Liver (tissue), 9 donors: ENCODE data around the gene CHRNA4. TPM values are rescaled to one million over a fixed set of nuclear protein-coding genes. Genes with fewer than 3 reads are reported as not detected.

ENCODE experiments used
- DNase-seq: peaks from one replicate; pipeline ENCODE4 v3.0.0-alpha.2; 2017; ENCODE audit warnings: low spot score
- H3K27ac ChIP-seq, 2 donors: one replicate each; pipeline ENCODE4 v1.7.0; 2013; ENCODE audit warnings: inconsistent platforms in 2 of 2, low read length in 2 of 2, control low read depth in 1 of 2, low read depth in 1 of 2, mild to moderate bottlenecking in 1 of 2
- H3K27me3 ChIP-seq, 4 donors: one replicate each; pipeline versions ENCODE4 v1.6.1 to v1.7.0; 2013; ENCODE audit warnings: low read length in 3 of 4, inconsistent platforms in 1 of 4, mild to moderate bottlenecking in 1 of 4, moderate library complexity in 1 of 4; ENCODE audit not compliant: control insufficient read depth in 4 of 4, insufficient read depth in 4 of 4
- H3K36me3 ChIP-seq, 4 donors: one replicate each; pipeline versions ENCODE4 v1.6.1 to v1.7.0; 2013; ENCODE audit warnings: low read length in 3 of 4, mild to moderate bottlenecking in 3 of 4, low read depth in 1 of 4, moderate library complexity in 1 of 4; ENCODE audit not compliant: control insufficient read depth in 4 of 4, insufficient read depth in 3 of 4
- H3K4me1 ChIP-seq, 4 donors: one replicate each; pipeline versions ENCODE4 v1.6.1 to v1.7.0; 2013; ENCODE audit warnings: low read length in 3 of 4, mild to moderate bottlenecking in 3 of 4, moderate library complexity in 1 of 4; ENCODE audit not compliant: control insufficient read depth in 4 of 4, insufficient read depth in 4 of 4
- H3K4me3 ChIP-seq, 3 donors: one replicate each; pipeline versions ENCODE4 v1.6.1 to v1.7.0; 2013; ENCODE audit warnings: low read length in 3 of 3, control low read depth in 1 of 3, low read depth in 1 of 3, mild to moderate bottlenecking in 1 of 3
- H3K9ac ChIP-seq, 2 donors: one replicate each; pipeline ENCODE4 v1.7.0; 2013; ENCODE audit warnings: low read length in 2 of 2, mild to moderate bottlenecking in 2 of 2, moderate library complexity in 2 of 2, control low read depth in 1 of 2, low read depth in 1 of 2
- H3K9me3 ChIP-seq, 4 donors: one replicate each; pipeline versions ENCODE4 v1.6.1 to v1.7.0; 2013; ENCODE audit warnings: low read length in 3 of 4; ENCODE audit not compliant: control insufficient read depth in 4 of 4
- CTCF ChIP-seq: fragments of 150-350 bp; IDR thresholded peaks from 2 replicates; pipeline ENCODE4 v1.5.1; 2017; ENCODE audit warnings: improper control_type of control experiment, low read depth, low read length; ENCODE audit not compliant: missing input control
- FOXA1 ChIP-seq: IDR thresholded peaks from 2 replicates; pipeline ENCODE4 v1.6.1; 2016; ENCODE audit warnings: antibody characterized with exemption
- FOXA2 ChIP-seq: IDR thresholded peaks from 2 replicates; pipeline ENCODE4 v1.6.1; 2016; ENCODE audit warnings: antibody characterized with exemption
- GABPA ChIP-seq, 2 donors: IDR thresholded peaks in 1 of 2; conservative IDR thresholded peaks in 1 of 2; 2 replicates each; pipeline ENCODE4 v1.6.1; 2016; ENCODE audit warnings: antibody characterized with exemption in 2 of 2, mild to moderate bottlenecking in 1 of 2, moderate library complexity in 1 of 2
- HNF4A ChIP-seq, 2 donors: conservative IDR thresholded peaks; 2 replicates each; pipeline ENCODE4 v1.6.1; 2016; ENCODE audit warnings: antibody characterized with exemption in 2 of 2, mild to moderate bottlenecking in 2 of 2
- HNF4G ChIP-seq: IDR thresholded peaks from 2 replicates; pipeline ENCODE4 v1.6.1; 2016; ENCODE audit warnings: antibody characterized with exemption
- NR2F2 ChIP-seq: IDR thresholded peaks from 2 replicates; pipeline ENCODE4 v1.6.1; 2016; ENCODE audit warnings: antibody characterized with exemption
- RAD21 ChIP-seq, 2 donors: IDR thresholded peaks; 2 replicates each; pipeline ENCODE4 v1.6.1; 2016; ENCODE audit warnings: antibody characterized with exemption in 2 of 2, mild to moderate bottlenecking in 2 of 2
- RXRA ChIP-seq, 2 donors: IDR thresholded peaks; 2 replicates each; pipeline ENCODE4 v1.6.1; 2017 to 2018; ENCODE audit warnings: antibody characterized with exemption in 2 of 2, mild to moderate bottlenecking in 1 of 2
- TAF1 ChIP-seq: conservative IDR thresholded peaks from 2 replicates; pipeline ENCODE4 v1.6.1; 2016; ENCODE audit warnings: antibody characterized with exemption, mild to moderate bottlenecking
- YY1 ChIP-seq: IDR thresholded peaks from 2 replicates; pipeline ENCODE4 v1.6.1; 2016; ENCODE audit warnings: antibody characterized with exemption, mild to moderate bottlenecking
- WGBS: extraction: QIAGEN DNeasy Blood & Tissue Kit; methylation state at CpG from one replicate; pipeline ENCODE4 v1.1.7; 2013; 5-methylcytosine and 5-hydroxymethylcytosine counted together
- polyA plus RNA-seq, 2 donors: library from polyadenylated mRNA; stranded (reverse) in 1 of 2; unstranded in 1 of 2; fragments of 200-250 nt in 1 of 2; fragments of >200 nt in 1 of 2; fragmentation: Nextera tagmentation in 1 of 2; extraction: Ambion mirVana in 1 of 2; gene quantifications; one replicate each; pipeline versions ENCODE4 v1.2.1 to v1.2.3, GENCODE V29; 2013 to 2015
- total RNA-seq, 2 donors: library from RNA; depleted of rRNA; stranded (reverse); fragments of >200 nt; gene quantifications; one replicate each; pipeline ENCODE4 v1.2.3, GENCODE V29; 2014
- TF ChIP-seq, protein P1 (sequence below): IDR thresholded peaks from 2 replicates; pipeline ENCODE4 v1.6.1; 2016; ENCODE audit warnings: antibody characterized with exemption, mild to moderate bottlenecking
- TF ChIP-seq, protein P2 (sequence below): IDR thresholded peaks from 2 replicates; pipeline ENCODE4 v1.6.1; 2016; ENCODE audit warnings: antibody characterized with exemption
- TF ChIP-seq, protein P3 (sequence below): IDR thresholded peaks from 2 replicates; pipeline ENCODE4 v1.6.1; 2016; ENCODE audit warnings: antibody characterized with exemption
- donor health status: healthy.
- donor health status: healthy.
- donor health status: healthy.
- donor health status: healthy.
- donor health status: healthy.

Gene CHRNA4
- total and polyA plus RNA-seq, 4 donors = 3.2 to 23.3 (median 6.4) TPM; not detected in 1

- Histone ChIP-seq H3K4me1 (no peaks in the 10 kb centered on the region), H3K27me3 (peaks cover 0 to 2% (median 0%) of the 10 kb centered on the region in 4 donors), H3K9ac (no peak overlapping the region), H3K9me3 (peaks cover 0 to 5% (median 3%) of the 10 kb centered on the region in 4 donors), H3K4me3 (no peak overlapping the region), H3K27ac (no peak overlapping the region), H3K36me3 (no peaks in the 10 kb centered on the region)
- TF ChIP-seq, protein P1, sequence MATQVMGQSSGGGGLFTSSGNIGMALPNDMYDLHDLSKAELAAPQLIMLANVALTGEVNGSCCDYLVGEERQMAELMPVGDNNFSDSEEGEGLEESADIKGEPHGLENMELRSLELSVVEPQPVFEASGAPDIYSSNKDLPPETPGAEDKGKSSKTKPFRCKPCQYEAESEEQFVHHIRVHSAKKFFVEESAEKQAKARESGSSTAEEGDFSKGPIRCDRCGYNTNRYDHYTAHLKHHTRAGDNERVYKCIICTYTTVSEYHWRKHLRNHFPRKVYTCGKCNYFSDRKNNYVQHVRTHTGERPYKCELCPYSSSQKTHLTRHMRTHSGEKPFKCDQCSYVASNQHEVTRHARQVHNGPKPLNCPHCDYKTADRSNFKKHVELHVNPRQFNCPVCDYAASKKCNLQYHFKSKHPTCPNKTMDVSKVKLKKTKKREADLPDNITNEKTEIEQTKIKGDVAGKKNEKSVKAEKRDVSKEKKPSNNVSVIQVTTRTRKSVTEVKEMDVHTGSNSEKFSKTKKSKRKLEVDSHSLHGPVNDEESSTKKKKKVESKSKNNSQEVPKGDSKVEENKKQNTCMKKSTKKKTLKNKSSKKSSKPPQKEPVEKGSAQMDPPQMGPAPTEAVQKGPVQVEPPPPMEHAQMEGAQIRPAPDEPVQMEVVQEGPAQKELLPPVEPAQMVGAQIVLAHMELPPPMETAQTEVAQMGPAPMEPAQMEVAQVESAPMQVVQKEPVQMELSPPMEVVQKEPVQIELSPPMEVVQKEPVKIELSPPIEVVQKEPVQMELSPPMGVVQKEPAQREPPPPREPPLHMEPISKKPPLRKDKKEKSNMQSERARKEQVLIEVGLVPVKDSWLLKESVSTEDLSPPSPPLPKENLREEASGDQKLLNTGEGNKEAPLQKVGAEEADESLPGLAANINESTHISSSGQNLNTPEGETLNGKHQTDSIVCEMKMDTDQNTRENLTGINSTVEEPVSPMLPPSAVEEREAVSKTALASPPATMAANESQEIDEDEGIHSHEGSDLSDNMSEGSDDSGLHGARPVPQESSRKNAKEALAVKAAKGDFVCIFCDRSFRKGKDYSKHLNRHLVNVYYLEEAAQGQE = no peak
- no peak for TF ChIP-seq HNF4G
- no peak for TF ChIP-seq RAD21 (IDR thresholded peaks at IDR 0.05)
- no peak for TF ChIP-seq FOXA2
- no peak for TF ChIP-seq TAF1
- 85% methylated on average over 17 of the region's 17 CpGs for WGBS
- DNase-seq = no peak
Observed at GRCh38 chr20:63393566-63393965, 32.4 kb upstream of the CHRNA4 start.

DNA sequence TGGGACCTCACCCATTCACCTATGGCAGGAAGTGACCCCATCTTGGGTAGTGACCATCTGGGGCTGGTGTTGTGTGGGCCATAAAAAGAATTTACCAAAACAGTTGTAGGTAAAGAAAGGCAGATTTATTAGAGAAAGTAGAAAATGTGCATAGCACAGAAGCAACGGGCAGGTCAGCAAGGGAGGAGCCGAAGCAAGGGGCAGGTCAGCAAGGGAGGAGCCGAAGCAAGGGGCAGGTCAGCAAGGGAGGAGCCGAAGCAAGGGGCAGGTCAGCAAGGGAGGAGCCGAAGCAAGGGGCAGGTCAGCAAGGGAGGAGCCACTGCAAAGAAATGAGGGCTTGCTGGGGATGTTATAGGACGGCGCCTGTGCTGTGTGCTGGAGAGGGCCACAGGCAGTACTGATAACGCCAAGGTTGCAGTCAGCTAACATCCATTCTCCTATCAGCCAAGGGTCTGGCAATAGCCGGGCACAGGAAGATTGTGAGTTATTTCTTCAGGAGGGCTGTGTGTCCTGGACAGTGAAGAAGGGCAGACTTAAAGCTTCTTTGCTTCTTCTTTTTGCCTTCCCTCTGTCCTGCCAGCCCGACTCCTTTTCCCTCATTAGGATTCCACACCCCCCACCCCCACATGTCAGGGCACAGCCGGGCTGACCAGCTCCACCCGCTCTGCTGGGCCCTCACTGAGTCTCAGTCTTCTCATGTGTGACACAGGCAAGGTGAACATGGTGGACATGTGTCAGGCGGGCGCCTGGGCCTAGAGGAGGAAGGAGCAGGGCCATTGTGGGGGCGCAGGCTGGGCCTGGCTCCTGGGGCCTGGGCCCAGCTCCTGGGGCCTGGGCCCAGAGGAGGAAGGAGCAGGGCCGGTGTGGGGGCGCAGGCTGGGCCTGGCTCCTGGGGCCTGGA, 31.6 kb upstream of the CHRNA4 start:
- Histone ChIP-seq H3K27me3 (peaks cover 0 to 2% (median 0%) of the 10 kb centered on the region in 4 donors), H3K4me1 (no peaks in the 10 kb centered on the region), H3K9ac (no peak overlapping the region), H3K36me3 (no peaks in the 10 kb centered on the region), H3K27ac (no peak overlapping the region), H3K4me3 (no peak overlapping the region), H3K9me3 (peaks cover 0 to 5% (median 3%) of the 10 kb centered on the region in 4 donors)
- 88% methylated on average over 17 of the region's 17 CpGs for WGBS
- no peak for TF ChIP-seq NR2F2
- TF ChIP-seq, protein P2, sequence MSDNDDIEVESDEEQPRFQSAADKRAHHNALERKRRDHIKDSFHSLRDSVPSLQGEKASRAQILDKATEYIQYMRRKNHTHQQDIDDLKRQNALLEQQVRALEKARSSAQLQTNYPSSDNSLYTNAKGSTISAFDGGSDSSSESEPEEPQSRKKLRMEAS = no peak
- TF ChIP-seq CTCF = no peak
- DNase-seq = no peak

DNA sequence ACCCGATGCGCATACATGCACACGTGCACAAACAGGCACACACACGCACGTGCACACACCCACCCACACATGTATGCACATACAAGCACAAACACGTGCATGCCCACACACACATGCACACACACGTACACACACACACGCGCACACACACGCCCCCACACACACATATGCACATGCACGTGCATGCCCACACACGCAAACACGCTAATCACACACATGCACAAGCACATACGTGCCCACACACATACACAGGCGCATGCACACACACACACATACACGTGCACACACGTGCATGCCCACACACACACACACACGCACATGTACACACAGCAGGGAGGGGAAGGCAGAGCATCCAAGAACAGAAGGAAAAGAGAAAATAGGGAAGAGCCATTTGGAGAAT, 26.8 kb upstream of the CHRNA4 start:
- H3K36me3 ChIP-seq = no peaks in the 10 kb centered on the region
- H3K9me3 ChIP-seq = peaks cover 6 to 19% (median 6%) of the 10 kb centered on the region in 4 donors
- H3K27me3 ChIP-seq = peaks cover 0 to 2% (median 0%) of the 10 kb centered on the region in 4 donors
- 87% methylated on average over 18 of the region's 18 CpGs for WGBS
- no peak overlapping the region for H3K27ac ChIP-seq
- no peak for DNase-seq
- no peaks in the 10 kb centered on the region for H3K4me1 ChIP-seq
- H3K9ac ChIP-seq = no peak overlapping the region
- no peak for TF ChIP-seq FOXA1
- no peak for TF ChIP-seq GABPA (IDR thresholded peaks at IDR 0.05 in 1 of 2, conservative IDR thresholded peaks at IDR 0.05 in 1 of 2)
- TF ChIP-seq, protein P3, sequence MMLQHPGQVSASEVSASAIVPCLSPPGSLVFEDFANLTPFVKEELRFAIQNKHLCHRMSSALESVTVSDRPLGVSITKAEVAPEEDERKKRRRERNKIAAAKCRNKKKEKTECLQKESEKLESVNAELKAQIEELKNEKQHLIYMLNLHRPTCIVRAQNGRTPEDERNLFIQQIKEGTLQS = no peak
- no peak for TF ChIP-seq FOXA2
- no peak for TF ChIP-seq TAF1
- TF ChIP-seq HNF4G = no peak
- no peak for TF ChIP-seq RXRA (IDR thresholded peaks at IDR 0.05)
- TF ChIP-seq HNF4A (conservative IDR thresholded peaks at IDR 0.05) = no peak
- TF ChIP-seq, protein P2 = no peak
- TF ChIP-seq, protein P1 = no peak
- TF ChIP-seq YY1 = no peak
- TF ChIP-seq NR2F2 = no peak
- no peak overlapping the region for H3K4me3 ChIP-seq
